Effector memory CD4-positive, alpha-beta T cell (primary cell): ENCODE measurements around the gene GPR3.

Experiments
- DNase-seq, 3 donors: peaks; one replicate each; pipeline ENCODE4 v3.0.0-alpha.2; 2020
- H3K27ac ChIP-seq: 2 replicates; pipeline ENCODE4 v1.7.0; 2013; ENCODE audit warnings: mild to moderate bottlenecking, low read length, moderate library complexity; ENCODE audit not compliant: insufficient read depth, poor library complexity, severe bottlenecking
- H3K27me3 ChIP-seq: replicated peaks from 2 replicates; pipeline ENCODE4 v1.7.0; 2013; ENCODE audit warnings: mild to moderate bottlenecking, low read length; ENCODE audit not compliant: insufficient read depth, control insufficient read depth, poor library complexity, severe bottlenecking
- H3K36me3 ChIP-seq: 2 replicates; pipeline ENCODE4 v1.7.0; 2013; ENCODE audit warnings: mild to moderate bottlenecking, low read length, moderate library complexity; ENCODE audit not compliant: control insufficient read depth, insufficient read depth
- H3K4me1 ChIP-seq: 2 replicates; pipeline ENCODE4 v1.7.0; 2013; ENCODE audit warnings: low read length, mild to moderate bottlenecking; ENCODE audit not compliant: control insufficient read depth, insufficient read depth, poor library complexity, severe bottlenecking
- H3K4me3 ChIP-seq: 2 replicates; pipeline ENCODE4 v1.7.0; 2013; ENCODE audit warnings: low read length, low read depth, mild to moderate bottlenecking; ENCODE audit not compliant: insufficient read depth, poor library complexity, severe bottlenecking
- H3K9me3 ChIP-seq: 2 replicates; pipeline ENCODE4 v1.7.0; 2013; ENCODE audit warnings: mild to moderate bottlenecking, low read length, moderate library complexity; ENCODE audit not compliant: control insufficient read depth

Gene GPR3

DNA sequence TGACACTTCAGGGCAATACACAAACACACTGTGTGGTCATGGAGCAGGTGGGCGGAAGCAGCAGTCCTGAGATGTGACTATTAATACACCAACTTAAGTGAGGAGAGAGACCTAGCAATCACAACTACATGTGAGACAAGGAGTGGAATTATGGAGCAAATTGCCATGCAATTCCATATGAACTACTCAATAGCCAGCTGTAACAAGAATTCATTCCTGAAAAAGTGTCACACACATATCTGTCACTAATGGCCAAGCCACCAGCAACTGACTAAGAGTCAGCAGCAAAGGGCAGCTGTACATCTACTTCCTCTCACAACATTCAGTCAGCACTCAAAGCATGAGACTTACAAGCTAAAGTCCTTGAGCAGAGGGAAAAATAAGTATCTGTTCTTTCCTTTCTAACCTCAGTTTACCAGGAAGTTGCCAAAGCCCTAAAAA, 46.2 kb downstream of the GPR3 start:
- Histone ChIP-seq H3K27ac (no peak overlapping the region), H3K9me3 (no peaks in the 10 kb centered on the region), H3K27me3 (no peaks in the 10 kb centered on the region), H3K4me3 (no peak overlapping the region), H3K4me1 (peaks cover 37% of the 10 kb centered on the region), H3K36me3 (no peaks in the 10 kb centered on the region)
- no peak for DNase-seq

DNA sequence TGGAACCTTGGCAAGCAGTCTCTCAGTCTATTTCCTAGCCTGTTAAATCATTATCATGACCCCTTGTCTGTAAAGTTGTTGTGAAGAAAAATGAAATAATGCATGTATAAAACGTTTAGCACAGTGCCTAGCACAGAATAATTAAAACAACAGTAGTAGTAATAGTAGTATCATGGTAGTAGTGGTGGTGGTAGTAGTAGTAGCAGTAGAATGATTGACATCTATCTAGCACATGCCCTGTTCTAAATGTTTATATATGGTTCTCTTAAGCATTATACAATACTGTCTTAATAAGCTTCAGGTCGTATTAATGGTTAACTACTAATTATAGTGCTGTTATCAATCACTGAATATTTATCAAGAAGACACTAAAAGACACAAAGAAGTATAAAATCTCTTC, 46.7 kb downstream of the GPR3 start:
- H3K4me1 ChIP-seq: peaks cover 35% of the 10 kb centered on the region
- no peak overlapping the region for H3K27ac ChIP-seq
- no peaks in the 10 kb centered on the region for H3K9me3 ChIP-seq

DNA sequence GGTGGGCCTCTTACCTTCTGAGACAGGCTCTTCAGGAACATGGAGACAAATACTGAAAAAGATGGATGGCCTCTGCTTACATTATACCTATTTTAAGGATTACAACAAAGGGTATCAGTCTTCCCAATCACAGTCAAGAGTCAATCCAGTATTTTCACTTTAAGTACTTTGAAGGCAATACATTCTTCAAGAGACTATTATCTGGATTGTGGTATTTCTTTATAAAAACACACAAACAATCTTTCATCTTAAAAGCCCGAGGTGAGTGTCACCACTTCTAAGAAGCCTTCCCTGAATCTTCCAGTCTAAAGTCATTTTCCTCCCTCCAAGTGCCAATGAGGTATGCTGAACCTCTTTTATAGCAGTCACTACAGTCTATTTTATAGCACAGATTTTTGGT, 52.2 kb downstream of the GPR3 start:
- Histone ChIP-seq H3K27me3 (no peaks in the 10 kb centered on the region), H3K27ac (no peak overlapping the region), H3K4me3 (no peak overlapping the region), H3K36me3 (no peaks in the 10 kb centered on the region), H3K9me3 (no peaks in the 10 kb centered on the region), H3K4me1 (peaks cover 15% of the 10 kb centered on the region)
- DNase-seq: no peak

More for the DNA sequence above, 46.7 kb downstream of the GPR3 start:
- Histone ChIP-seq H3K4me3 (no peak overlapping the region), H3K27me3 (no peaks in the 10 kb centered on the region), H3K36me3 (no peaks in the 10 kb centered on the region)
- DNase-seq: no peak
